IPS-NIHi11 (cell line): Measurements from ENCODE around the gene MYOM3.
"Not testable (repeated sequence)": the region's sequence is repeated elsewhere in the genome, so short reads cannot be mapped to it uniquely, and the experiment has no call there.

Experiments
- DNase-seq: peaks from one replicate; pipeline ENCODE4 v3.0.0; 2012; ENCODE audit warnings: mixed read lengths, low spot score

Gene MYOM3

DNA sequence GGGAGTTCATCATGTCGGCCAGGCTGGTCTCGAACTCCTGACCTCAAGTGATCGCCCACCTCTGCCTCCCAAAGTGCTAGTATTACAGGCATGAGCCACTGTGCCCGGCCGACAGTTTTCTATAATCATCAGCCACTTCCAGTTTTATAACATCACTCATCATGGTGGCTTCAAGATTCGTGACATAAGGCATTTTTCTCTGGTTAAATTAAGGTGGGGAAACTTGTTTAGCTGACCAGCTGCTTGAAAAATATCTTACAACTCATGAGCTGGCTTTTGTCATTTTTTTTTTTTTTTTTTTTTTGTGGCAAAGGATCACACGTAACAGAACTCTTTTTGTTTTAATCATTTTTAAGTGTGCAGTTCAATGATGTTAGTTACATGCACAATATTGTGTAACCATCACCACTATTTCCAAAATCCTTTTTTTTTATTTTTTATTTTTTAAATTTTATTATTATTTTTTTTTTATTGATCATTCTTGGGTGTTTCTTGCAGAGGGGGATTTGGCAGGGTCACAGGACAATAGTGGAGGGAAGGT is 80.9 kb downstream of the MYOM3 start:
- DNase-seq: not testable (repeated sequence)

DNA sequence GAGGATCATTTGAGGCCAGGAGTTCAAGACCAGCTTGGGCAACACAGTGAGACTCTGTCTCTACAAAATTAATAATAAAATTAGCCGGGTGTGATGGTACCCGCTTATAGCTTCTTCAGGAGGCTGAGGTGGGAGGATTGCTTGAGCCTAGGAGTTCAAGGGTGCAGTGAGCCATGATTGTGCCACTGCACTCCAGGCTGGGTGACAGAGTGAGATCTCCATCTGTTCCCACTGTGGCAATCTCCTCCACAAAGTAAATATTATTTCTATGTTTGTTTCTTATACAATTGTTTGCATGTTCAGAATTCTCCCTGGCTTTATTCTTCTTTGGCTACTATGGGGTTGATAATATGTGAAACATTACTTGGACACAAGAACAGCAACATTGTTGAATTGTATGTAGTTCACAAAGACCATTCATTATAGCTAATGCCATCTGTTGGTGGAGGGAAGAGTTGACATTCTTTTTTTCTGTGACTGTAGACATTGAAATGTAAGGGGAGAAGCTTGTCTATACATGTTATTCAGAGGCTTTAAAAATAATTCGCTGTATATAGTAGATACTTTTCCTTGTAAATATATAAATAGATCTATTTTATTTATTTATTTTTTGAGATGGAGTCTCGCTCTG is 84.0 kb downstream of the MYOM3 start:
- DNase-seq: peak; percentile 27

DNA sequence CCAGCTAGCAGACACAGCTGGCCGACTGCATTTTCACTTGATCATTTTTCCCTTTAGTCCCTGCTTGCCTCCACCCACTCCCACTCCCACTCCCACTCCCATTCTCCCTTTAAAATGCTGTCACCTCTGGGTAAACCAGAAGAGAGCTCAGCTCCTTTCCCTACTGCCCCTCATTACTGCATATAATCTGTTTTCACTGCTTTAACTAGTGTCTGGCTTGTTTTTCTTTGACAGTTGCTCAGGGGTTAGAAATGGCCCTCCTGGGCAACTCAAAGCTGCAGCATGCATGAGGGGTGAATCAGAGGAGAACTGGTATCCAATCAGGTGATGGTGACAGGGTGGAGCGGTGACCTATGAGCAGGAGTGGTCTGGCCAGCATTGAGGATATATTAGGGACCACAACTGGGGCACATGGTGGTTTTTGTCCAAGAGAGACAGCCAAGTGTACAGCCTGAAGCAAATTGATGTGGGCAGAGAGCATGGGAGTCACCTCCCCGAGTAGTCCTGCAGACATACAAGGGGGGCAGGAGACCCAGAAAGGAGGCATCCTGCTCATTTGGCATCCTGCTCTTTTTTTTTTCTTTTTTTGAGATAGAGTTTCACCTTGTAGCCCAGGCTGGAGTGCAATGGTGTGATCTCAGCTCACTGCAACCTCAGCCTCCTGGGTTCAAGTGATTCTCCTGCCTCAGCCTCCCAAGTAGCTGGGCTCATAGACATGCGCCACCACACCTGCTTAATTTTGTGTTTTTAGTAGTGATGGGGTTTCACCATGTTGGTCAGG is 89.2 kb downstream of the MYOM3 start:
- peak; percentile 33 for DNase-seq

DNA sequence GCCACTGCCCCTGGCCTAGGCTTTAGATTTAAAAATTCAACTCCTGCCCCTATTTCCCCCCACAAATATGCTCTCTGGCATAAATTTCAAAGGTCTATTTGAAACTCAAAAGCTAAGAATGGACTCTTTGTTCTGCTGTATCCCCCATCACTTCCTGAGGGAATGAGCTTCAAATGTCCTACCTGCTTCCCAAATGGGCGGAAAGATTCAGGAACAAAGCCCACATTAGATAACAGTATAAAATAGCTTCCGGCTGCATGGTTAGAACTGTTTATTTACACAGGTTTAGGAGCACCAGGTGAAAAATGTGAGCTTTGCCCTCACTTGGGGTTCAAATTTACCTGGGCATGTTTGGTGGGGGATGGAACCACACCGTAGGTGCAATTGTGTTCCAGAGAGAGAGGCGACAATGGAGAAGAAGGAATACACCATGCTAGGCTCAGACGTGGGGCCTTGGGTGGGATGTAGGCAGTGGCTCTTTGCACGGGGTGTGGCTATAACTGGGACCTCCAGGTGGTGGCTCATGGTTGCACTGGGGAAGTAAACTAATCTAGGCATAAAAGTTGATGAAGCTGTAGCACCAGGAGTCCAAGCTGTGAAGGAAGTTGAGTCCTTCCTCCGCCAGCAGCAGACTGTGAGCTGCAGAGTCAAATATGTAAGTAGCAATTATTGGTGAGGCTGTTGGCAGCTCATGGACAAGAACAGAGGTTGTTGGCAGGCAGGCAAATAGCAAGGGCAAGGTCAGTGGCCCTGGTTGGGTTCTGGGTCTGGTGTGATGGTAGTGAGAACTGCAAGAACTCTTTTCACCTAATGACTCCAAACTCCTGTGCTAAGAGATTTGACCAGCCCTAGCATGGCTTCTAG is 90.3 kb downstream of the MYOM3 start:
- DNase-seq: no peak

DNA sequence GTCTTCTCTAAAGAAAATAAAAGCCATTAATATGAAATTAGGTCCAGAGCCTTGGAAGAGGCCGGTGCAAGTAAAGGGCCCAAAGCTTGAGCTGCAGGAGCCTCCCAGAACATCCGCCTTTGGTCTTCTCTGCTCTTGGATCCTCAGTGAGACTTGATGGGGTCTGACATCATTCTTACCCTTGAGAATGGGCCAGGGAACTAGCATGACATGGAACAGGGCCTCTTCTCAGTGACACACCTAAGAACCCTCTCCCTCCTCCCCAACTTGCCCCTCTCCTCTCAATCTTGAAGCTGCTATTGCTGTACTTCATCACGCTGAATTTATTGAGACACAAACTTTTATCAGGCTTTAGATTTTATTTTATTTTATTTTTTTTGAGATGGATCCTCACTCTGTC is 91.5 kb downstream of the MYOM3 start:
- no peak for DNase-seq

DNA sequence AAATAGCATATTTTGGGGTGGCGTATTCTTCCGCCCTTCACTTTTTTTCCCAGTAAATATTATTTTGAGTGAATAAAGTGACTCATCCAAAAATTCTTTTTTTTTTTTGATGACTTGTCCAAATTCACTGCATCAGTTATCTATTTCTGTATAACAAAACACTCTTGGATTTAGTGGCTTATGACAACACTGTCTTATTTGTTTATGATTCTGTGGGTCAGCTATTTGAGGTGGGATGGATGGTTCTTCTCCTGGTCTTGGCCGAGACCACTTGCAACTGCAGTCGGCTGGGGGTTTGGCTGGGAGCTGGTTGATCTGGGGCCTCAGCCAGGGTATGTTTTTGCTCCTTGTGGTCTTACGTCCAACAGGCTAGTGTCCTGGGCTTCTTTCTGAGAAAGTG is 91.9 kb downstream of the MYOM3 start:
- DNase-seq: no peak

DNA sequence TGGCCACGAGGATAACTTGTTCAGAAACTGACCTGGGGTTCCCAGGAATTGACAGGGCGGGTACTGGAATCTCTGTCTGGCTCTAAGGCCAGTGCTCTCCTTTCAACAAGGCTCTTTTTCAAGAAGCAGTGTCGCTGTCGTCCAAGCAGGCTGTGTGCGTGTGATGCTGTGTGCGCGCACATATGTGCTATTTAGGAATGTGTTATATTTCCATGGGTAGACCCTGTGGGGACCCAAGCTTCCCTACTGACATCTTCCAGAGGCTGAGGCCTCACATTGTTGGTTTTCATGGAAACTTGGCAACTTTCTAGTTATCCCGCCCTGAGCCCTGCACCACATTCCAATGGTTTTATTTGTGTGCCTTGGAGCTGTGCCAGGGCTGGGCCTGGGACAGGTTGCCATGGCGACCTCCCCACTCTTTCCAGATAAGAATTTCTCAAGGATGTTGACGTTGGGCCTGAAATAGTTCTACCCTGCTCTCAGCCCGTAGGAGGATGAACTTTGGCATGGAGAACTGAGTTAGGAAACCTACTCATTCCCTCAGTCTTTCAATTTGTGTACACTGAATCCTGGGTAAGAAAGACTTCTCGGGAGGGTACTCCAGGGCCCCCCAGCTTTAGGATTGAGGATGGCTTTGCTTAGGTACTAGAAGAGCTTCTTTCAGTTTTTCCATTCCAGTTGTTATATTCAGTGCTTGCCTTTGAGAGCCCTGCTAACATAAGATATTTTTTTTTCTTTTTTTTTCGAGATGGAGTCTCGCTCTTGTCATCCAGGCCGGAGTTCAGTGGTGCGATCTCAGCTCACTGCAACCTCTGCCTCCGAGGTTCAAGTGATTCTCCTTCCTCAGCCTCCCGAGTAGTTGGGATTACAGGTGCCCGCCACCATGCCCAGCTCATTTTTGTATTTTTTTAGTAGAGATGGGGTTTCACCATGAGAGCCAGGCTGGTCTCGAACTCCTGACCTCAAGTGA is 93.0 kb downstream of the MYOM3 start:
- peak; percentile 77 for DNase-seq

DNA sequence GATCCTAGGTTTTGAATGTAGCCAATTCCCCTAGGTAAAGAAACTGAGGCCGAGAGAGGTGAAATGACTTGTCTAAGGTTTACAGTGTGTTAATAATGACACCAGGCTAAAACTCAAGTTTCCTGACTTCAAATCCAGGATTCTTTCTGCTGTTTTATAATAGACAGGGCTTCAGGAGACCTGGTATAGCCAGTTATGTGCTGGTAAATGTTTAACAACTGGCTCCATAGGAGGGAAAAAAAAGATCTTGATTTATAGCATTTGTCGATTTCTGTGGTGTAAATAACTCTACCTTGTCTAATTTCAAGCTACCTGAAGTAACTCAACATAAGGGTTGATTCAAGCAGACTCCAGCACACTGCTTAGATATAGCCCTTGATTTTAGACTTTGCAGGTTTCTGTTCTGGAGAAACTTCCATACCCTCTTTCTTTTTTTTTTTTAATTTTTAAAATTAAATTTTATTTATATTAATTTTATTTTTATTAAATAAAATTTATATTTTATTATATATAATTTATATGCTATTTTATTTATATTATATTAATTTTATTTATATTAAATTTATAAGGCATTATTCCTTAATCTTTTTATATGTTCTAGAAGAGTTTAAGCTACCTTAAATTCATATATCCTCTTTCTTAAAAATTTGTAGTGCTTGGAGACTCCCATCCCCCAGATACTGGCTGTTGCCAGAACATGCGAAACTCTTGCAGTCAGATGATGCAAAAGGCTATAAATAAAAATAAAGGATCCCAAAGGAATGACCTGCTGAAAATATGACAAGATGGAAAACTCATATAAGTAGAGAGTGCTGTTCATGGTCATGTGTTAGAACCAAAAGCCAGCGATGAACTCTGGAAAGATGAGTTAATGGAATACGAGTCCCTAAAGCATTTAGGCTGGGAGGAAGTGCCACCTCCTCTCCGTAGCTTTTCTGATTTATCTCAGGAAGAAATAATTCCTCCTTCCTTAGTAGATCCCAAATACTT is 96.4 kb downstream of the MYOM3 start:
- no peak for DNase-seq

DNA sequence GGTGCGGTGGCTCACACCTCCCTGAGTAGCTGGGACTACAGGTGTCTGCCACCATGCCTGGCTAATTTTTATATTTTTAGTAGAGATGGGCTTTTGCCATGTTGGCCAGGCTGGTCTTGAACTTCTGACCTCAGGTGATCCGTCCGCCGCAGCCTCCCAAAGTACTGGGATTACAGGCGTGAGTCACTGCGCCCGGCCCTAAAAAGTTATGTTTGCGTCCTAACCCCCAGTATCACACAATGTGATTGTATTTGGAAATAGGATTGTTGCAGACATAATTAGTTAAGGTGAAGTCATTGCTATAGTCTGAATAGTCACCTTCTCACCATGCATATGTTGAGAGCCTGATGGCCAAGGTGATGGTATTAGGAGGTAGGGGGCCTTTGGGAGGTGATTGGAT is 99.1 kb downstream of the MYOM3 start:
- not testable (repeated sequence) for DNase-seq

DNA sequence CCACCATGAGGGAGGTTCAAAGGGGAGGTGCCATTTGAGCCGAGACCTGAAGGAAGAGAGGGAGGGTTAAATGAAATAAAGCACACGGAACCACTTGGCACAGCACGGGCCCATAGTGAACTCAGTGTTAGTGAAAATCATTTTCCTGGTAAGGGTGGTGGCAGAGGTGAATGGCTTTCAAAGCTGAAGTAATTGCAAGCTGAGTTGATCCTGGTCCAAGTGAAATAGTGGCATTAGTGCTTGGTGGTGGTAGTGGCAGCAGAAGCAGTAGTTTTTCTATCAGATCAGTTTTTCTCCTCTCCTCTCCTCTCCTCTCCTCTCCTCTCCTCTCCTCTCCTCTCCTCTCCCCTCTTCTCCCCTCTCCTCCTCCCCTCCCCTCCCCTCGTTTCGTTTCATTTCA is 101.3 kb downstream of the MYOM3 start:
- no peak for DNase-seq

DNA sequence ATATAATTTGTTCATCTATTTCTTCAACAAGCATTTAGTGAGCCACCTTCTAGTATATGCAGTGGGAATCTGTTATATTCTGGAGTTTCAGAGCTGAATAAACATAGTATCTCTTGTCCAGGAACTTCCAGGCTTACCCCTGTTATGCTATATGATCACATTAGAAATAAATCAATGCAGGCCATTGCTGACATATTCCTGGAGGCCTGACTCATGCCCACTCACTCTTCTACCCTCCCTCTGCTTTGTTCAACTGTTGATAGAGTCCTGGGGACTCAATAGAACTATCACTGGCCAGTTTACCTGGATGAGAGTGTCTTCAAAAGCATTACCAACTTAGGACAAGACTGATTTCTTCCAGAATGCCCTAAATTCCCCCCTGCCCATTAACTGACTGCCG is 102.5 kb downstream of the MYOM3 start:
- peak; percentile 31 for DNase-seq

DNA sequence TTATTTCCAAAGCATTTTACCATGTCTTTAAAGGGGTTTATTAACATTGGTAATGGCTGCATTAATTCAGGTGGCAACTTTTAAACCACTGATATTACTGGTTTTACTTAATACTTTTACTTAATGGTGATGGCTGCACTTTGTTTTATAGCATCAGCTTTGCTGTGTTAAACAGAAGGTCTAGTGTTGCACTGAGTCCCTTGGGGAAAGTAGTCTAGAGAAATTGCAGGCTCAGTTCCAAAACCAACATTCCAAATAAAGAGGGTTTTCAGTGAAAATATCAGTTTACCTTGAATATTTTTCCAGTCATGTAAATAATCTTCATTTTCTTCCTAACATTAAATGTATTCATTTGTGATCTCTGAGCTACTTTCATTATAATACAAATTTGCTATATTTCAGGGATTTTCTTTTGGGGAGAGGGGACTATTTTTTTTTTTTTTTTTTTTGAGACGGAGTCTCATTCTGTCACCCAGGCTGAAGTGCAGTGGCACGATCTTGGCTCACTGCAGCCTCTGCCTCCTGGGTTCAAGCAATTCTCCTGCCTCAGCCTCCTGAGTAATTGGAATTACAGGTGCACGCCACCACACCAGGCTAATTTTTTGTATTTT is 103.3 kb downstream of the MYOM3 start:
- not testable (repeated sequence) for DNase-seq

DNA sequence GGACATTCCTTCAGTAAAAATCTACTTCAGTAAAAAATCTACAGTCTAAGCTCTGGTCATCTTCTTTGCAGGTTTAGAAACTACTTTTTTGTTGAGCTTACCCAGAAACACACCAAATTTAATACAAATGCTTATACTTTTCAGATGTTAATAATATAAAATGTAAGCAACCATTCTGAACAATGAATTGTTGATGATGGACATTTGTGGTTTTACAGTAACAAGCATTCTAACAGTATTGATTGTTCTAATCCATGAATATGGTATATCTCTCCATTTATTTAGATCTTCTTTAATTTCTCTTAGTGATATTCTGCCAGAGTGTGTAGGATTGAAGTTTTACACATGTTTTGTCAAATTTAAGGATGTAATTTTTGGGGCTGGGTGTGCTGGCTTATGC is 104.9 kb downstream of the MYOM3 start:
- DNase-seq: no peak
